ENCODE data around the gene HYDIN.
"Not testable (repeated sequence)": the region's sequence is repeated elsewhere in the genome, so short reads cannot be mapped to it uniquely, and the experiment has no call there.

HYDIN gene

GRCh38 chr16:71038421-71038820, 192.1 kb downstream of the HYDIN start:
- H4K91ac ChIP-seq (ENCODE audit: low read depth, low read length); H4K12ac ChIP-seq (ENCODE audit: low read depth, low read length); H3K4me3 ChIP-seq (ENCODE audit: low read depth, low read length); H3K36me3 ChIP-seq (ENCODE audit: control insufficient read depth in 1 of 2, insufficient read depth in 2 of 2, low read length in 2 of 2); H2AFZ ChIP-seq (ENCODE audit: insufficient read depth, low read length, poor library complexity); H3K9ac ChIP-seq (ENCODE audit: low read length); DNase-seq; H3K18ac ChIP-seq (ENCODE audit: low read length); H2BK120ac ChIP-seq (ENCODE audit: insufficient read depth, low read length, poor library complexity); H3K79me1 ChIP-seq (ENCODE audit: low read length); H3K79me2 ChIP-seq (ENCODE audit: control insufficient read depth, insufficient read depth, low read length, poor library complexity); H3K27me3 ChIP-seq (ENCODE audit: insufficient read depth, low read length); H3K4me1 ChIP-seq (ENCODE audit: control insufficient read depth in 1 of 2, insufficient read depth in 2 of 2, low read length in 2 of 2); H3K4ac ChIP-seq (ENCODE audit: low read depth, low read length); H3K4me2 ChIP-seq (ENCODE audit: low read length); H3K23ac ChIP-seq (ENCODE audit: low read length); H2BK5ac ChIP-seq (ENCODE audit: low read depth, low read length, poor library complexity); H2BK12ac ChIP-seq (ENCODE audit: low read length); H3K14ac ChIP-seq (ENCODE audit: low read length); H4K8ac ChIP-seq (ENCODE audit: low read depth, low read length); H3K9me3 ChIP-seq (ENCODE audit: insufficient read depth, low read depth, low read length); H2AK5ac ChIP-seq (ENCODE audit: low read length); H3K27ac ChIP-seq (ENCODE audit: low read depth, low read length): not testable (repeated sequence)
- no CpG with 5 or more reads among the region's 4 CpGs for WGBS (ENCODE audit: extremely low coverage, insufficient coverage, insufficient read length)

- not testable (repeated sequence) for H3K18ac ChIP-seq (ENCODE audit: low read length); H2BK120ac ChIP-seq (ENCODE audit: insufficient read depth, low read length, poor library complexity)
- no CpG with 5 or more reads among the region's 6 CpGs for WGBS (ENCODE audit: extremely low coverage, insufficient coverage, insufficient read length)
Observed at GRCh38 chr16:71037987-71038386, 192.5 kb downstream of the HYDIN start.

GRCh38 chr16:71028032-71028727, 202.3 kb downstream of the HYDIN start:
- H3K27ac ChIP-seq (ENCODE audit: low read depth, low read length); H2AK5ac ChIP-seq (ENCODE audit: low read length); H3K79me2 ChIP-seq (ENCODE audit: control insufficient read depth, insufficient read depth, low read length, poor library complexity); H3K23ac ChIP-seq (ENCODE audit: low read length); H4K8ac ChIP-seq (ENCODE audit: low read depth, low read length); H3K36me3 ChIP-seq (ENCODE audit: control insufficient read depth in 1 of 2, insufficient read depth in 2 of 2, low read length in 2 of 2); H3K9ac ChIP-seq (ENCODE audit: low read length); H3K4me2 ChIP-seq (ENCODE audit: low read length); H2AFZ ChIP-seq (ENCODE audit: insufficient read depth, low read length, poor library complexity); H3K18ac ChIP-seq (ENCODE audit: low read length); H2BK120ac ChIP-seq (ENCODE audit: insufficient read depth, low read length, poor library complexity); H4K12ac ChIP-seq (ENCODE audit: low read depth, low read length); H2BK12ac ChIP-seq (ENCODE audit: low read length); H3K79me1 ChIP-seq (ENCODE audit: low read length); H3K9me3 ChIP-seq (ENCODE audit: insufficient read depth, low read depth, low read length); H3K14ac ChIP-seq (ENCODE audit: low read length); DNase-seq; H4K91ac ChIP-seq (ENCODE audit: low read depth, low read length); H3K27me3 ChIP-seq (ENCODE audit: insufficient read depth, low read length); H2BK5ac ChIP-seq (ENCODE audit: low read depth, low read length, poor library complexity); H3K4me3 ChIP-seq (ENCODE audit: low read depth, low read length); H3K4me1 ChIP-seq (ENCODE audit: control insufficient read depth in 1 of 2, insufficient read depth in 2 of 2, low read length in 2 of 2); H3K4ac ChIP-seq (ENCODE audit: low read depth, low read length): not testable (repeated sequence)
- WGBS (ENCODE audit: extremely low coverage, insufficient coverage, insufficient read length): no CpG with 5 or more reads among the region's 8 CpGs

More at GRCh38 chr16:71037987-71038386, 192.5 kb downstream of the HYDIN start:
- H4K91ac ChIP-seq (ENCODE audit: low read depth, low read length); H3K23ac ChIP-seq (ENCODE audit: low read length); H3K9me3 ChIP-seq (ENCODE audit: insufficient read depth, low read depth, low read length); H4K12ac ChIP-seq (ENCODE audit: low read depth, low read length); H2AFZ ChIP-seq (ENCODE audit: insufficient read depth, low read length, poor library complexity); H3K4me3 ChIP-seq (ENCODE audit: low read depth, low read length); H3K4ac ChIP-seq (ENCODE audit: low read depth, low read length); H3K9ac ChIP-seq (ENCODE audit: low read length); H3K4me2 ChIP-seq (ENCODE audit: low read length); H3K4me1 ChIP-seq (ENCODE audit: control insufficient read depth in 1 of 2, insufficient read depth in 2 of 2, low read length in 2 of 2); H4K8ac ChIP-seq (ENCODE audit: low read depth, low read length); H3K36me3 ChIP-seq (ENCODE audit: control insufficient read depth in 1 of 2, insufficient read depth in 2 of 2, low read length in 2 of 2); H2AK5ac ChIP-seq (ENCODE audit: low read length); H3K79me1 ChIP-seq (ENCODE audit: low read length); H3K14ac ChIP-seq (ENCODE audit: low read length); H2BK12ac ChIP-seq (ENCODE audit: low read length); H2BK5ac ChIP-seq (ENCODE audit: low read depth, low read length, poor library complexity); H3K27me3 ChIP-seq (ENCODE audit: insufficient read depth, low read length); H3K27ac ChIP-seq (ENCODE audit: low read depth, low read length); H3K79me2 ChIP-seq (ENCODE audit: control insufficient read depth, insufficient read depth, low read length, poor library complexity): not testable (repeated sequence)
- peak in 1 of 2 donors; percentile 19 for DNase-seq

DNA sequence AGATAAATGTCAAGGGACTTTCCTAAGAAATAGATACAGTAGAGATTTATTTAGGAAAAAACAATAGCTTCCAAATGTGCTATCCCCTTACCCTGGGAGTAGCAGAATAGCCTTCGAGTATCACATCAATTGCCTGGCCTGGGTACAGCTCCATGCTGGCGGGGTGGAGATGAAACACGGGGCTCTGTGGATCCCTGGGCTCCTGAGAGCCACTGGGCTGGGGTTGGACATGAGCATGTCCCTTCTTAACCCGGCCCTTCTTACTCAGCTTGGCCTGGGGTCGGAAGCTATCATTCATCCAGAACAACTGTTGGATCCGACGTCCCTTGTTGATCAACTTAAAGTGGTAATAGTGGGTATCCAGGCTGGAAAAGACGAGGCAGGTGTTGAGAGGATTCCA, 203.0 kb downstream of the HYDIN start:
- not testable (repeated sequence) for H3K27me3 ChIP-seq (ENCODE audit: insufficient read depth, low read length); H3K4me1 ChIP-seq (ENCODE audit: control insufficient read depth in 1 of 2, insufficient read depth in 2 of 2, low read length in 2 of 2); H3K79me2 ChIP-seq (ENCODE audit: control insufficient read depth, insufficient read depth, low read length, poor library complexity); H2AFZ ChIP-seq (ENCODE audit: insufficient read depth, low read length, poor library complexity); H2BK12ac ChIP-seq (ENCODE audit: low read length); H3K23ac ChIP-seq (ENCODE audit: low read length); H4K12ac ChIP-seq (ENCODE audit: low read depth, low read length); H3K9me3 ChIP-seq (ENCODE audit: insufficient read depth, low read depth, low read length); H3K4ac ChIP-seq (ENCODE audit: low read depth, low read length); H2BK120ac ChIP-seq (ENCODE audit: insufficient read depth, low read length, poor library complexity); H2AK5ac ChIP-seq (ENCODE audit: low read length); H3K14ac ChIP-seq (ENCODE audit: low read length); H4K91ac ChIP-seq (ENCODE audit: low read depth, low read length); H3K36me3 ChIP-seq (ENCODE audit: control insufficient read depth in 1 of 2, insufficient read depth in 2 of 2, low read length in 2 of 2); H3K4me3 ChIP-seq (ENCODE audit: low read depth, low read length); H3K27ac ChIP-seq (ENCODE audit: low read depth, low read length); H2BK5ac ChIP-seq (ENCODE audit: low read depth, low read length, poor library complexity); H3K79me1 ChIP-seq (ENCODE audit: low read length); H3K9ac ChIP-seq (ENCODE audit: low read length); DNase-seq; H4K8ac ChIP-seq (ENCODE audit: low read depth, low read length); H3K18ac ChIP-seq (ENCODE audit: low read length); H3K4me2 ChIP-seq (ENCODE audit: low read length)
- WGBS (ENCODE audit: extremely low coverage, insufficient coverage, insufficient read length): no CpG with 5 or more reads among the region's 8 CpGs
